CD14-positive monocyte (primary cell): ENCODE data around the gene EPHA4. TPM values are rescaled to one million over a fixed set of nuclear protein-coding genes. Genes with fewer than 3 reads are reported as not detected.

Experiments used
- DNase-seq, 3 donors: peaks; one replicate each; pipeline ENCODE4 v3.0.0-alpha.2; 2011 to 2022
- H2AFZ ChIP-seq: 2 replicates; pipeline ENCODE4 v1.6.0; 2012; ENCODE audit warnings: mild to moderate bottlenecking, low read depth, low read length, inconsistent platforms; ENCODE audit not compliant: insufficient read depth, poor library complexity, severe bottlenecking
- H3K27ac ChIP-seq, 2 donors: 1 replicate in 1 of 2; 2 replicates in 1 of 2; pipeline ENCODE4 v1.5.1; 2012 to 2013; ENCODE audit warnings: low read length in 2 of 2, control low read depth in 1 of 2, inconsistent platforms in 1 of 2, low read depth in 1 of 2, mild to moderate bottlenecking in 1 of 2
- H3K27me3 ChIP-seq, 2 donors: one replicate each; pipeline versions ENCODE4 v1.6.0 to v1.6.1; 2011 to 2013; ENCODE audit warnings: low read length in 2 of 2; ENCODE audit not compliant: control insufficient read depth in 2 of 2, insufficient read depth in 2 of 2
- H3K36me3 ChIP-seq, 2 donors: replicated peaks in 1 of 2; 1 replicate in 1 of 2; 2 replicates in 1 of 2; pipeline versions ENCODE4 v1.5.1 to v1.6.1; 2012 to 2013; ENCODE audit warnings: low read length in 2 of 2, control low read depth in 1 of 2, inconsistent platforms in 1 of 2, mild to moderate bottlenecking in 1 of 2; ENCODE audit not compliant: insufficient read depth in 2 of 2, control insufficient read depth in 1 of 2
- H3K4me1 ChIP-seq, 2 donors: 1 replicate in 1 of 2; 2 replicates in 1 of 2; pipeline versions ENCODE4 v1.5.1 to v1.6.1; 2012 to 2013; ENCODE audit warnings: low read length in 2 of 2, control low read depth in 1 of 2, inconsistent platforms in 1 of 2, mild to moderate bottlenecking in 1 of 2, moderate library complexity in 1 of 2; ENCODE audit not compliant: insufficient read depth in 2 of 2, control insufficient read depth in 1 of 2
- H3K4me2 ChIP-seq: replicated peaks from 2 replicates; pipeline ENCODE3; 2012; ENCODE audit warnings: low read length, moderate library complexity, mild to moderate bottlenecking; ENCODE audit not compliant: poor library complexity, severe bottlenecking; ENCODE audit errors: extremely low read depth
- H3K4me3 ChIP-seq, 3 experiments: fragments of 200-600 bp in 1 of 3; sonication (generic) in 1 of 3; replicated peaks in 1 of 3; 1 replicate in 2 of 3; 2 replicates in 1 of 3; pipeline ENCODE4 v1.5.1; 2011 to 2013; ENCODE audit warnings: low read length in 3 of 3, mild to moderate bottlenecking in 3 of 3, control low read depth in 2 of 3, low read depth in 2 of 3, inconsistent platforms in 1 of 3, moderate library complexity in 1 of 3
- H3K79me2 ChIP-seq: 2 replicates; pipeline ENCODE4 v1.6.0; 2012; ENCODE audit warnings: mild to moderate bottlenecking, control low read depth, inconsistent platforms, low read length, moderate library complexity; ENCODE audit not compliant: insufficient read depth
- H3K9ac ChIP-seq: 2 replicates; pipeline ENCODE4 v1.6.0; 2017; ENCODE audit warnings: low read length, mild to moderate bottlenecking; ENCODE audit not compliant: insufficient read depth, poor library complexity, severe bottlenecking
- H3K9me3 ChIP-seq, 2 donors: replicated peaks in 1 of 2; 1 replicate in 1 of 2; 2 replicates in 1 of 2; pipeline versions ENCODE4 v1.5.1 to v1.6.1; 2012 to 2013; ENCODE audit warnings: low read length in 2 of 2, control low read depth in 1 of 2; ENCODE audit not compliant: control insufficient read depth in 1 of 2, insufficient read depth in 1 of 2
- H4K20me1 ChIP-seq: 2 replicates; pipeline ENCODE4 v1.6.0; 2012; ENCODE audit warnings: mild to moderate bottlenecking, low read length, control low read depth, moderate library complexity; ENCODE audit not compliant: insufficient read depth
- H3K27ac Mint-ChIP-seq, 7 donors: one replicate each; pipeline ENCODE4 v1.8.0; 2020; ENCODE audit warnings: mild to moderate bottlenecking in 7 of 7, mixed read lengths in 7 of 7, moderate library complexity in 6 of 7, inconsistent platforms in 2 of 7
- H3K27me3 Mint-ChIP-seq, 3 donors: one replicate each; pipeline ENCODE4 v1.8.0; 2021 to 2022; ENCODE audit warnings: low read depth in 3 of 3, mild to moderate bottlenecking in 3 of 3, mixed read lengths in 3 of 3, moderate library complexity in 3 of 3, inconsistent platforms in 1 of 3
- H3K36me3 Mint-ChIP-seq, 2 donors: one replicate each; pipeline ENCODE4 v1.8.0; 2020; ENCODE audit warnings: mixed read lengths in 2 of 2, inconsistent platforms in 1 of 2, mild to moderate bottlenecking in 1 of 2
- H3K4me1 Mint-ChIP-seq: one replicate; pipeline ENCODE4 v1.8.0; 2020; ENCODE audit warnings: mild to moderate bottlenecking, mixed read lengths
- H3K4me3 Mint-ChIP-seq, 2 donors: one replicate each; pipeline ENCODE4 v1.8.0; 2020; ENCODE audit warnings: mild to moderate bottlenecking in 2 of 2, mixed read lengths in 2 of 2, moderate library complexity in 1 of 2
- H3K9me3 Mint-ChIP-seq, 7 donors: one replicate each; pipeline ENCODE4 v1.8.0; 2020 to 2022; ENCODE audit warnings: mixed read lengths in 7 of 7, mild to moderate bottlenecking in 6 of 7, moderate library complexity in 6 of 7, inconsistent platforms in 2 of 7
- CTCF ChIP-seq: fragments of 200-600 bp; IDR thresholded peaks from one replicate; pipeline ENCODE4 v1.8.0; 2022; ENCODE audit warnings: antibody characterized with exemption, mild to moderate bottlenecking
- WGBS: methylation state at CpG from one replicate; pipeline ENCODE4 v1.1.5; 2013; ENCODE audit warnings: missing lambda C conversion rate; ENCODE audit not compliant: insufficient coverage; 5-methylcytosine and 5-hydroxymethylcytosine counted together
- intact Hi-C, 2 donors: fragments of 100-400 bp; cut with micrococcal nuclease; formaldehyde crosslinking; loops; one replicate each; pipeline versions ENCODE4 v1.15.0 to v1.15.1; 2023
- polyA plus RNA-seq, 3 donors: library from polyadenylated mRNA; depleted of rRNA in 1 of 3; unstranded in 2 of 3; stranded (reverse) in 1 of 3; fragments of 300-500 nt in 2 of 3; fragments of >200 nt in 1 of 3; fragmentation: Illumina TruSeq in 2 of 3; gene quantifications; 1 replicate in 2 of 3; 2 replicates in 1 of 3; pipeline ENCODE4 v1.2.3, GENCODE V29; 2012 to 2021

EPHA4 gene
- polyA plus RNA-seq, 3 donors, result 0.15 to 0.31 TPM; not detected in 1

DNA sequence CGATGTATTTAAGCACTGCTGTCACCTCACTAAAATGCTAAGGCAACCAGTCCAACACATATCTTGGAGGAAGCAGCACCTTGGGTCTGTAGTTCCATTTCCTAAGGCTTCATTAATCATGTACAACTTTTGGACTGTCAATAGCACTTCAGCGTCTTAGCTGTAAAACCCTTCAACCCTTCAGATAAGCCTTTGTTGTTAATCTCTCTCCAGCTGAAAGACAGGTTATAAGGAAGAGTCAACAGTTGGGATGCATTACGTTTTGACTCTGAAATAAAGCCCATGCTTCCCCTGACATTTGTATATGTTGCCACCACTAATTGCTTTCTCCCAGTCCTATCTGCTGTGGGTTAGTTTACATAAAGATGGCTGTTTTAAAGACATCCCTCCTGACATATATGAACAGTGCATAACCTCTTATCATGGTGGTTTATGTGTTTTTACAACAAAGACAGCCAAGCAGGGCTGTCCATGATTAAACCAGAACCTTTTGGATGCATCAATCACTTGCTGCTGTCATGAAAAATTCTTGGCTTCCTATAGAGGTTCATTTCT is 81.5 kb downstream of the EPHA4 start:
- no peaks in the 10 kb centered on the region for H4K20me1 ChIP-seq
- DNase-seq, result no peak
- intact Hi-C loops, result no loop called here
- Mint-ChIP-seq H3K4me1 (no peaks in the 10 kb centered on the region), H3K27me3 (peaks cover 0 to 5% (median 3%) of the 10 kb centered on the region in 3 donors), H3K4me3 (no peak overlapping the region), H3K9me3 (peaks cover 0 to 3% (median 0%) of the 10 kb centered on the region in 7 donors), H3K36me3 (no peaks in the 10 kb centered on the region), H3K27ac (no peak overlapping the region)
- no peak overlapping the region for H2AFZ ChIP-seq
- H3K36me3 ChIP-seq, result no peaks in the 10 kb centered on the region
- no peak for TF ChIP-seq CTCF
- no peaks in the 10 kb centered on the region for H3K4me1 ChIP-seq
- H3K79me2 ChIP-seq, result no peaks in the 10 kb centered on the region
- no peaks in the 10 kb centered on the region for H3K27me3 ChIP-seq
- H3K9me3 ChIP-seq, result no peaks in the 10 kb centered on the region
- WGBS, result no CpG with 5 or more reads among the region's 3 CpGs
- H3K27ac ChIP-seq, result no peak overlapping the region
- no peak overlapping the region for H3K4me2 ChIP-seq
- no peak overlapping the region for H3K4me3 ChIP-seq
- no peak overlapping the region for H3K9ac ChIP-seq

DNA sequence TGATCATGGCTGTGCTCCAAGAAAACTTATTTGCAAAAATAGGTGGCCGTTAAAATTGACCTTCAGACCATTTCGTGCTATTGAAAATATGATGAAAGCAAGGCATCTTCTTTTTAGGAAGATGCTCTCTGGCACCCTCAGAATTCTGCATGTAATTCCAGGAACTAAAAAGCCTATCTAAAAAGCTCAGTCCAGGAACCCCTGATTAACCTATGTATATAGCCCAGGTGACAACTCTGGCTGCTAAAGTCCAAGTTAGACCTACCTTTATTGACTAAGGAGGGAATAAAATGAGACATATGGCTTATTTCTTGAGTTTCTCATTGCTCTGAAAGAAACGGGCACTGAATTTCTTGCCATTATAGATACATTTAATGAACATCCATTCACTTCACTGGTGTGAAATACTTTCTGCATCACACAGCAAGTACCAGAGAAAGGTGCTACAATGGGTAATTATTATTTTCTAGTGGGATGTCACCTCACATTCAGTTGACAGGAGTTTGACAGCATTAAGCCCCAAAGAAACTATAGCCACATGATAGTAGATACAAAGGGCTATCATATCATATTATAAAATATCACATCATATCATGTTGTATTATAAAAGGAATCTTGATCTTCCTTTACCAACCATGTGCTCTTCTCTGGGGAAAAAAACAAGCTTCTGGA is 83.8 kb downstream of the EPHA4 start:
- no peaks in the 10 kb centered on the region for H3K4me1 Mint-ChIP-seq
- H3K9me3 Mint-ChIP-seq, result peaks cover 0 to 3% (median 0%) of the 10 kb centered on the region in 7 donors
- Histone ChIP-seq H3K79me2 (no peaks in the 10 kb centered on the region), H3K4me3 (no peak overlapping the region), H3K4me2 (no peak overlapping the region), H2AFZ (no peak overlapping the region), H3K9ac (no peak overlapping the region), H4K20me1 (no peaks in the 10 kb centered on the region), H3K27me3 (no peaks in the 10 kb centered on the region), H3K9me3 (no peaks in the 10 kb centered on the region), H3K36me3 (no peaks in the 10 kb centered on the region), H3K27ac (no peak overlapping the region), H3K4me1 (no peaks in the 10 kb centered on the region)
- DNase-seq, result no peak
- no CpG with 5 or more reads among the region's 3 CpGs for WGBS
- peaks cover 0 to 2% (median 0%) of the 10 kb centered on the region in 3 donors for H3K27me3 Mint-ChIP-seq
- intact Hi-C loops, result no loop called here
- H3K27ac Mint-ChIP-seq, result no peak overlapping the region
- TF ChIP-seq CTCF, result no peak
- H3K36me3 Mint-ChIP-seq, result no peaks in the 10 kb centered on the region
- no peak overlapping the region for H3K4me3 Mint-ChIP-seq
